ENCODE results near the gene ST8SIA4. TPM values are rescaled to one million over a fixed set of nuclear protein-coding genes. Genes with fewer than 3 reads are reported as not detected.
A peak's percentile ranks its signal among the peaks of the same experiment; 100 is the strongest.

Gene ST8SIA4
- total RNA-seq, 2 experiments from 2014 or later, result 35.5 to 36.1 TPM

- peak overlapping the region; percentile 93 for H3K4me3 Mint-ChIP-seq
- H3K27me3 Mint-ChIP-seq, result no peaks in the 10 kb centered on the region
- peaks cover 44% of the 10 kb centered on the region for H3K36me3 Mint-ChIP-seq (ENCODE audit: low read depth)
- DNase-seq, result no peak
- H3K27ac Mint-ChIP-seq, result peak overlapping the region; percentile 94
- H3K4me1 Mint-ChIP-seq, result peaks cover 44% of the 10 kb centered on the region
- ChIA-PET CTCF (interaction anchor here (1.4 kb wide), 1 partner anchor 42 kb away, joined by 3 read pairs; no protein-coding TSS in a partner anchor), POLR2A (interaction anchor here (0.6 kb wide), 1 partner anchor 49 kb away, joined by 3 read pairs; no protein-coding TSS in a partner anchor)
- H3K9me3 Mint-ChIP-seq, result peaks cover 6% of the 10 kb centered on the region
Observed at GRCh38 chr5:100899675-100900074, 3.4 kb downstream of the ST8SIA4 start.

GRCh38 chr5:100898504-100899346, 4.4 kb downstream of the ST8SIA4 start:
- Mint-ChIP-seq H3K9me3 (peaks cover 6% of the 10 kb centered on the region), H3K27ac (peak overlapping the region; percentile 94), H3K4me3 (peak overlapping the region; percentile 93), H3K4me1 (peaks cover 50% of the 10 kb centered on the region), H3K36me3 (ENCODE audit: low read depth) (peaks cover 54% of the 10 kb centered on the region), H3K27me3 (no peaks in the 10 kb centered on the region)
- ChIA-PET CTCF (interaction anchor here (1.2 kb wide), 1 partner anchor 26 kb away, joined by 3 read pairs; no protein-coding TSS in a partner anchor), POLR2A (interaction anchor here (0.6 kb wide), 1 partner anchor 54 kb away, joined by 3 read pairs; no protein-coding TSS in a partner anchor)
- DNase-seq, result no peak

GRCh38 chr5:100896054-100896453, 7.0 kb downstream of the ST8SIA4 start:
- DNase-seq, result no peak
- Mint-ChIP-seq H3K36me3 (ENCODE audit: low read depth) (peaks cover 55% of the 10 kb centered on the region), H3K27me3 (no peaks in the 10 kb centered on the region), H3K4me1 (peaks cover 66% of the 10 kb centered on the region), H3K4me3 (no peak overlapping the region), H3K27ac (no peak overlapping the region), H3K9me3 (peaks cover 6% of the 10 kb centered on the region)
- CTCF ChIA-PET, result interaction anchor here (1.6 kb wide), 1 partner anchor 13 kb away, joined by 6 read pairs; no protein-coding TSS in a partner anchor
- POLR2A ChIA-PET, result no interaction called here

- DNase-seq, result no peak
- Mint-ChIP-seq H3K4me3 (peak overlapping the region; percentile 76), H3K27ac (peak overlapping the region; percentile 90), H3K27me3 (no peaks in the 10 kb centered on the region), H3K36me3 (ENCODE audit: low read depth) (peaks cover 51% of the 10 kb centered on the region), H3K9me3 (no peaks in the 10 kb centered on the region), H3K4me1 (peaks cover 72% of the 10 kb centered on the region)
- ChIA-PET POLR2A (no interaction called here), CTCF (interaction anchor here (1.0 kb wide), 1 partner anchor 10 kb away, joined by 3 read pairs; no protein-coding TSS in a partner anchor)
Observed at GRCh38 chr5:100890461-100891008, 12.5 kb downstream of the ST8SIA4 start.

- CTCF ChIA-PET, result interaction anchor here (1.0 kb wide), 1 partner anchor 11 kb away, joined by 3 read pairs; no protein-coding TSS in a partner anchor
- DNase-seq, result no peak
- POLR2A ChIA-PET, result no interaction called here
- H3K36me3 Mint-ChIP-seq (ENCODE audit: low read depth), result peaks cover 48% of the 10 kb centered on the region
- H3K9me3 Mint-ChIP-seq, result peaks cover 2% of the 10 kb centered on the region
- peaks cover 69% of the 10 kb centered on the region for H3K4me1 Mint-ChIP-seq
- peak overlapping the region; percentile 76 for H3K4me3 Mint-ChIP-seq
- peak overlapping the region; percentile 90 for H3K27ac Mint-ChIP-seq
- no peaks in the 10 kb centered on the region for H3K27me3 Mint-ChIP-seq
Observed at GRCh38 chr5:100889896-100890295, 13.2 kb downstream of the ST8SIA4 start.

- H3K27me3 Mint-ChIP-seq, result no peaks in the 10 kb centered on the region
- peaks cover 5% of the 10 kb centered on the region for H3K9me3 Mint-ChIP-seq
- DNase-seq, result peak; percentile 31
- H3K4me3 Mint-ChIP-seq, result peak overlapping the region; percentile 76
- H3K4me1 Mint-ChIP-seq, result peaks cover 69% of the 10 kb centered on the region
- CTCF ChIA-PET, result no interaction called here
- peaks cover 48% of the 10 kb centered on the region for H3K36me3 Mint-ChIP-seq (ENCODE audit: low read depth)
- H3K27ac Mint-ChIP-seq, result peak overlapping the region; percentile 90
- POLR2A ChIA-PET, result interaction anchor here (0.6 kb wide), 1 partner anchor 11 kb away, joined by 3 read pairs; no protein-coding TSS in a partner anchor
Observed at GRCh38 chr5:100889165-100889743, 13.8 kb downstream of the ST8SIA4 start.

- H3K9me3 Mint-ChIP-seq, result peaks cover 11% of the 10 kb centered on the region
- no peak overlapping the region for H3K4me3 Mint-ChIP-seq
- peaks cover 72% of the 10 kb centered on the region for H3K36me3 Mint-ChIP-seq (ENCODE audit: low read depth)
- ChIA-PET POLR2A (no interaction called here), CTCF (no interaction called here)
- H3K27ac Mint-ChIP-seq, result no peak overlapping the region
- no peaks in the 10 kb centered on the region for H3K27me3 Mint-ChIP-seq
- no peak for DNase-seq
- H3K4me1 Mint-ChIP-seq, result peaks cover 28% of the 10 kb centered on the region
Observed at GRCh38 chr5:100877274-100877673, 25.8 kb downstream of the ST8SIA4 start.

- Mint-ChIP-seq H3K27ac (peak overlapping the region; percentile 65), H3K36me3 (ENCODE audit: low read depth) (peaks cover 73% of the 10 kb centered on the region), H3K4me3 (no peak overlapping the region), H3K4me1 (peaks cover 27% of the 10 kb centered on the region), H3K9me3 (peaks cover 14% of the 10 kb centered on the region), H3K27me3 (no peaks in the 10 kb centered on the region)
- POLR2A ChIA-PET, result interaction anchor here (0.6 kb wide), 2 partner anchors 11 to 448 kb away, joined by 3 read pairs; no protein-coding TSS in a partner anchor
- DNase-seq, result no peak
- CTCF ChIA-PET, result interaction anchor here (0.9 to 1.0 kb wide), 2 partner anchors 14 to 26 kb away, joined by 3 read pairs; no protein-coding TSS in a partner anchor
Observed at GRCh38 chr5:100872408-100873190, 30.5 kb downstream of the ST8SIA4 start.

GRCh38 chr5:100867039-100867562, 36.0 kb downstream of the ST8SIA4 start:
- peaks cover 71% of the 10 kb centered on the region for H3K36me3 Mint-ChIP-seq (ENCODE audit: low read depth)

GRCh38 chr5:100864931-100865330, 38.2 kb downstream of the ST8SIA4 start:
- H3K27ac Mint-ChIP-seq, result no peak overlapping the region
- H3K27me3 Mint-ChIP-seq, result no peaks in the 10 kb centered on the region
- no peak for DNase-seq
- no peak overlapping the region for H3K4me3 Mint-ChIP-seq
- H3K4me1 Mint-ChIP-seq, result peaks cover 42% of the 10 kb centered on the region
- CTCF ChIA-PET, result no interaction called here
- peaks cover 31% of the 10 kb centered on the region for H3K9me3 Mint-ChIP-seq
- H3K36me3 Mint-ChIP-seq (ENCODE audit: low read depth), result peaks cover 79% of the 10 kb centered on the region
- POLR2A ChIA-PET, result no interaction called here

More at GRCh38 chr5:100867039-100867562, 36.0 kb downstream of the ST8SIA4 start:
- Mint-ChIP-seq H3K4me3 (no peak overlapping the region), H3K27ac (no peak overlapping the region), H3K27me3 (no peaks in the 10 kb centered on the region), H3K9me3 (peaks cover 25% of the 10 kb centered on the region), H3K4me1 (peaks cover 24% of the 10 kb centered on the region)
- CTCF ChIA-PET, result no interaction called here
- POLR2A ChIA-PET, result no interaction called here
- DNase-seq, result no peak

GRCh38 chr5:100863739-100864138, 39.3 kb downstream of the ST8SIA4 start:
- CTCF ChIA-PET, result no interaction called here

GRCh38 chr5:100861148-100861547, 41.9 kb downstream of the ST8SIA4 start:
- ChIA-PET CTCF (interaction anchor here (1.1 to 1.9 kb wide), 3 partner anchors 14 to 21 kb away, joined by 3 to 4 read pairs (median 4); no protein-coding TSS in a partner anchor), POLR2A (interaction anchor here (1.0 kb wide), 1 partner anchor 12 kb away, joined by 3 read pairs; no protein-coding TSS in a partner anchor)
- DNase-seq, result no peak
- Mint-ChIP-seq H3K4me3 (no peak overlapping the region), H3K27ac (peak overlapping the region; percentile 42), H3K27me3 (no peaks in the 10 kb centered on the region), H3K9me3 (peaks cover 26% of the 10 kb centered on the region), H3K4me1 (peaks cover 49% of the 10 kb centered on the region), H3K36me3 (ENCODE audit: low read depth) (peaks cover 57% of the 10 kb centered on the region)

More at GRCh38 chr5:100863739-100864138, 39.3 kb downstream of the ST8SIA4 start:
- no peak for DNase-seq
- Mint-ChIP-seq H3K27me3 (no peaks in the 10 kb centered on the region), H3K9me3 (peaks cover 31% of the 10 kb centered on the region), H3K36me3 (ENCODE audit: low read depth) (peaks cover 68% of the 10 kb centered on the region), H3K4me3 (no peak overlapping the region), H3K27ac (no peak overlapping the region), H3K4me1 (peaks cover 44% of the 10 kb centered on the region)
- POLR2A ChIA-PET, result no interaction called here
